Measurements from ENCODE around the gene BEST2.

- TF ChIP-seq CTCF (IDR thresholded peaks at IDR 0.05; ENCODE audit: low read length) (no peak), EZH2 (IDR thresholded peaks at IDR 0.05; ENCODE audit: borderline replicate concordance, low read length) (no peak)
These were observed 52.5 kb downstream of the BEST2 start for GRCh38 chr19:12804051-12804450.

All from OCI-LY1 (cell line).